ENCODE measurements around the gene CACNA1F. TPM values are rescaled to one million over a fixed set of nuclear protein-coding genes. Genes with fewer than 3 reads are reported as not detected.

Gene CACNA1F
- polyA plus RNA-seq (ENCODE audit: insufficient read length in 4 of 4), result under 1 TPM; 0.08 to 0.45 (median 0.22) TPM

DNA sequence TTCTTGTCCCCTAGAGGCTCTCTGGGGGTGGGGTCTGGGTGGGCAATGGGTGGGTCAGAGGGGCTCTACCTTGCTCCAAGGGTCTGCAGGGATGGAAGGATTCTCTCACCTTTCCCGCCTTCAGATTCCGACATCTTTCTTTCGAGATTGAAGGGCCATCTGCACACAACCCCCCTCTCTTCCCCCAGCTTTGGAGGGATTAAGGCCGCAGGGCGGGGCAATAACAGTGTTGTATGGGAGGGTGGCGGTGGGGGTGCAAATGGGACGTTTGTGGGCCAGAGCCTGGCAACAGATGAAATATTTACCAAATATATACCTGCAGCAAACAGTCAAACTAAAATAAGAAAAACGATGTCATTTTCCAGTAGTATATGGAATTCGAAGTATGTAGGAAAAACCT, at the start of gene CACNA1F:
CACNA1F (minus strand) TSS at position 165 of the 400 bp plus-strand sequence; CDS start at position 134, 31 bp downstream.
- no peak for DNase-seq (ENCODE audit: low read depth in 4 of 4, low spot score in 3 of 4)

DNA sequence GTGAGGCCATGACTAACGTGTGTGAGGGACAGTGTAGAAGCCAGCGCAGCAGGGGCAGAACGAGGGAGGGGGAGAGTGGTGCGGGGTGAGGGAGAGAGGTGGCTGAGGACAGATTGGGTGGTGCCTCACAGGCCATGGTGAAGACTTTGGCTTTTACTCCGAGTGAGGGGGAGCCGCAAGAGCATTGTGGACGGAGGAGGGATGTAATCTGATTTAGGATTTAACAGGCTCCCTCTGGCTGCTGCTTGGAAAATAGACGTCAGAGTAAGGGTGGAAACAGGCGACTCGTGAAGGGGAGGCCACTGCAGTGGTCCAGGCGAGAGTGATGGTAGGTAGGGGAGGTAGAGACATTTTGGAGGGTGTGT, 49.5 kb upstream of the CACNA1F start:
- DNase-seq (ENCODE audit: low read depth in 4 of 4, low spot score in 3 of 4), result no peak

- no peak for DNase-seq (ENCODE audit: low read depth in 4 of 4, low spot score in 3 of 4)
Observed at GRCh38 chrX:49278081-49278480, 44.9 kb upstream of the CACNA1F start.

DNA sequence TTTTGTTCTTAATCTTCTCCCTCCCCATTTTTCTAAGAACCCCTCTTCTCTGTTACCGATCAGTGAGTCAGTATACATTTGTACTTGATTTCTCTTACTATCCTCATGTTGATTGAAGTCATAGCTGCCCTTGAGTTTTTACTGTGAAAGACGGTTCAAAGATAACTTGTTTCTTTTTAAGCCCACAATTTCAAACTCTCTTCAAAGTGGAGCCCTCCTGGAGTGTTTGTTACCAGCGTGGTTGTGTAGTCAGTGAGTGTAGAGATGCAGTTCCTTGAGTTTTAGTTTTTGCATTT, 44.3 kb upstream of the CACNA1F start:
- no peak for DNase-seq (ENCODE audit: low read depth in 4 of 4, low spot score in 3 of 4)

- DNase-seq (ENCODE audit: low read depth in 4 of 4, low spot score in 3 of 4), result no peak
Observed at GRCh38 chrX:49276671-49277534, 43.8 kb upstream of the CACNA1F start.

GRCh38 chrX:49276207-49276606, 43.1 kb upstream of the CACNA1F start:
- DNase-seq (ENCODE audit: low read depth in 4 of 4, low spot score in 3 of 4), result no peak

GRCh38 chrX:49273181-49273727, 40.1 kb upstream of the CACNA1F start:
- no peak for DNase-seq (ENCODE audit: low read depth in 4 of 4, low spot score in 3 of 4)

- DNase-seq (ENCODE audit: low read depth in 4 of 4, low spot score in 3 of 4), result no peak
Observed at GRCh38 chrX:49272421-49272820, 39.3 kb upstream of the CACNA1F start.

DNA sequence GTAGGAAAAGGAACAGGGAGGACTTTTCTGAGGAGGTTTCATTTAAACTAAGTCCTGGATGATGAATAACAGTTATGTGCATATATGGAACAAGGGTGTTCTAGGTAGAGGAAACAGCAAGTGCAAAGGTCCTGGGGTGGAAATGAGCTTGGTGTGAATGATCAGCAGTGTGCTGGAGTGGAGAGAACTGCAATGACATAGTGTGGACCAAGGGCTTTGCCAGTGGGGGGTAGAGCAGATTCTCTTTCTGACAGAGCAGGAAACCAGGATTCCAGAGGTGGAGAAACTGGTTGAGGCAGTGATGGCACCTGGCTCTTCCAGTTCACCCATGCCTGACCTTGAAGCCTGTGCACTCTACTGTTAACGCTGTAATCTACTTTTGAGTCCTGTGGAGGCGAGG, 38.2 kb upstream of the CACNA1F start:
- no peak for DNase-seq (ENCODE audit: low read depth in 4 of 4, low spot score in 3 of 4)

DNA sequence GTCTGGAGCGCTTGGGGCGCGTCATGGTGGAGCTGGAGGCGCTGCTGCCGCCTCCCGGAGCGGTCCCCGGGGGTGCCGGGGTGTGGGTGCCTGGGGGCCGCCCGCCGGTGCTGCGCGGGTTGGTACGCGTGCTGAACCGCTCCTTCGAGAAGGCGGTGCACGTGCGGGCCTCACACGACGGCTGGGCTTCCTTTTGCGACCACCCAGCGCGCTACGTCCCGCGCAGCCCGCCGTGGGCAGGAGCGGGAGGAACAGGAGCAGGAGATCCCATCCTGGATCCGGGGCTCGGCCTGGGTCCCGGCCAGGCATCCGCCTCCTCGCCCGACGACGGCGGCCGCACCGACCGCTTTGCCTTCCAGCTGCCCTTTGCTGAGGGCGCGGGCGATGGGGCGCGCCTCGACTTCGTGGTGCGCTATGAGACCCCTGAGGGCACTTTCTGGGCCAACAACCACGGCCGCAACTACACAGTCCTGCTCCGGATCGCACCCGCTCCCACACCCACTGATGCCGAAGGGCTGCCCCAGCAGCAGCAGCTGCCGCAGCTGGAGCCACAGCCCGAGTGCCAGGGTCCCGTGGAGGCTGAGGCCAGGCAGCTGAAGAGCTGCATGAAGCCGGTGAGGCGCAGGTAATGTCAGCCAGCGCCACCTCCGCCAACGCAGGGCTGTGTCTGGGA, 37.2 kb upstream of the CACNA1F start:
- DNase-seq (ENCODE audit: low read depth in 4 of 4, low spot score in 3 of 4), result no peak

DNA sequence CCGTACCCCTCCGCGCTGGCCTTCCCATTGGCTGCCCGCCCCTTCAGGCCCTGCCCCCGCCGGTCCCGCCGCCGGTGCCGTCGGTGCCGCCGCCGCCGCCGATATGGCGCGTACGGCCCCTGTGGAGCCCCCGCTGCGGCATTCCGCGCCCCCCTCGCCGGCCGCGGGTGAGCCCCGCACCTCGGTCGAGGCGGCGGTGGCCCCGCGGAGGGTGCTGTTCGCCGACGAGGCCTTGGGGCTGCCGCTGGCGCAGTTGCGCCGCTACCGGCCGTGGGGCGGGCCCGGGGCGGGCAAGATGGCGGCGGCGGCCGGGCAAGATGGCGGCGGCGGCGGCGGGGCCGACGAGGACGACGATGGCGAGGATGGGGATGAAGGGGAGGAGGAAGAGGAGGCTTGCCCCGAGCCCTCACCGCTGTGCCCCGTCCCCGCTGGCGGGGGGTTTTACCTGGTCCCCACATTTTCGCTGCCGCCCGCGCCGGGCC, 36.7 kb upstream of the CACNA1F start, which contains the start of gene PPP1R3F:
PPP1R3F (plus strand) TSS at position 27 of the 482 bp plus-strand sequence; CDS start at position 104, 77 bp downstream.
- DNase-seq (ENCODE audit: low read depth in 4 of 4, low spot score in 3 of 4), result no peak

- peak; percentile 85 to 93 (median 88) for DNase-seq (ENCODE audit: low read depth in 4 of 4, low spot score in 3 of 4)
Observed at GRCh38 chrX:49269010-49269766, 36.0 kb upstream of the CACNA1F start.

GRCh38 chrX:49268702-49269009, 35.5 kb upstream of the CACNA1F start:
- DNase-seq (ENCODE audit: low read depth in 4 of 4, low spot score in 3 of 4), result no peak

- DNase-seq (ENCODE audit: low read depth in 4 of 4, low spot score in 3 of 4), result no peak
Observed at GRCh38 chrX:49266523-49267445, 33.6 kb upstream of the CACNA1F start.

DNA sequence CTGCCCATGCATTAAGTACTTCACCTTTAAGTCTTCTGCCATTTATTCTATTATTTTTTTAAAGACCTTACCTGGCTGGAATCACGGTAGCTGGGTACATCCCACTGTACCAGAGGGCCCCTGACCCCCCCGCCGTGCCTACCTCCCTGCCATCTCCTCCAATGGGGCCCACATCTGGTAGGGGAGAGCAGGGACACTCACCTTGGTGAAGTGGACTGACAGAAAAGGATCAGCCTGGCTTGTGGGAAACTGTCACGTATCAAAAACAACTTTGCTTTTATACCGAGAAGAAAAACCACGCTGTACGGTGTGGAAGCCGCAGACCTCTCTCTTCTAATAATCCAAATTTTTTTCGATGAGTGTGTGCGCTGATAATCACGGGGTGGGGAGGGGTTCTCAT, 31.3 kb upstream of the CACNA1F start, which contains the start of gene FOXP3:
FOXP3 (minus strand) TSS at position 251 of the 400 bp plus-strand sequence. CDS start 6,205 bp downstream, outside the sequence.
- DNase-seq (ENCODE audit: low read depth in 4 of 4, low spot score in 3 of 4), result no peak

GRCh38 chrX:49263631-49264030, 30.5 kb upstream of the CACNA1F start:
- no peak for DNase-seq (ENCODE audit: low read depth in 4 of 4, low spot score in 3 of 4)

GRCh38 chrX:49262603-49263002, 29.5 kb upstream of the CACNA1F start:
- no peak for DNase-seq (ENCODE audit: low read depth in 4 of 4, low spot score in 3 of 4)

GRCh38 chrX:49260221-49260985, 27.3 kb upstream of the CACNA1F start:
- DNase-seq (ENCODE audit: low read depth in 4 of 4, low spot score in 3 of 4), result no peak

GRCh38 chrX:49258749-49259124, 25.6 kb upstream of the CACNA1F start:
- no peak for DNase-seq (ENCODE audit: low read depth in 4 of 4, low spot score in 3 of 4)
